IMR-90 (cell line): ENCODE measurements around the gene STX1B. TPM values are rescaled to one million over a fixed set of nuclear protein-coding genes. Genes with fewer than 3 reads are reported as not detected.
A peak's percentile ranks its signal among the peaks of the same experiment; 100 is the strongest.

Experiments used
- ATAC-seq: fragments of 200-7000 bp; cut with Tn5 transposase; 2 replicates; pipeline ENCODE4 v1.9.1; 2020; ENCODE audit warnings: low read depth, mild to moderate bottlenecking, moderate library complexity
- BruUV-seq: library from RNA; stranded (reverse); fragments of 400-500 nt; replicated peaks from 2 replicates; lab custom pipeline; 2021; lab: Mats Ljungman, UMichigan
- CTCF ChIA-PET: fragments of 300-600 bp; formaldehyde crosslinking; extraction: SDS; loops from one replicate; lab custom pipeline; 2021; ENCODE audit warnings: antibody characterized with exemption; lab: Yijun Ruan, JAX
- POLR2A ChIA-PET: fragments of 300-600 bp; sonication (Branson Sonifier 250); formaldehyde crosslinking; loops from one replicate; lab custom pipeline; 2022; ENCODE audit warnings: antibody characterized with exemption; ENCODE audit not compliant: unreplicated experiment; lab: Charles Lee
- DNase-seq: peaks from one replicate; pipeline ENCODE4 v3.0.0; 2013
- H2AFZ ChIP-seq: replicated peaks from 2 replicates; pipeline ENCODE3; 2013; ENCODE audit warnings: low read length, mild to moderate bottlenecking; ENCODE audit not compliant: poor library complexity
- H2AK5ac ChIP-seq: 2 replicates; pipeline ENCODE4 v1.6.1; 2013; ENCODE audit warnings: low read depth, low read length, inconsistent platforms
- H2AK9ac ChIP-seq: replicated peaks from 2 replicates; pipeline ENCODE3; 2013; ENCODE audit warnings: mild to moderate bottlenecking, low read depth, low read length, moderate library complexity; ENCODE audit not compliant: poor library complexity
- H2BK120ac ChIP-seq: 2 replicates; pipeline ENCODE4 v1.6.1; 2013; ENCODE audit warnings: low read depth, low read length, inconsistent platforms
- H2BK15ac ChIP-seq: 3 replicates; pipeline ENCODE4 v1.6.1; 2013; ENCODE audit warnings: low read depth, low read length, inconsistent platforms
- H2BK20ac ChIP-seq: 2 replicates; pipeline ENCODE4 v1.6.1; 2013; ENCODE audit warnings: low read depth, mild to moderate bottlenecking, inconsistent platforms, low read length, moderate library complexity
- H2BK5ac ChIP-seq: 2 replicates; pipeline ENCODE4 v1.6.1; 2013; ENCODE audit warnings: mild to moderate bottlenecking, low read depth, low read length, inconsistent platforms; ENCODE audit not compliant: poor library complexity, severe bottlenecking
- H3K14ac ChIP-seq: replicated peaks from 2 replicates; pipeline ENCODE4 v1.6.1; 2013; ENCODE audit warnings: low read depth, low read length, inconsistent platforms
- H3K18ac ChIP-seq: 2 replicates; pipeline ENCODE4 v1.6.1; 2013; ENCODE audit warnings: low read depth, low read length, control low read depth
- H3K23ac ChIP-seq: 2 replicates; pipeline ENCODE4 v1.6.1; 2013; ENCODE audit warnings: low read depth, low read length, inconsistent platforms
- H3K27ac ChIP-seq: 2 replicates; pipeline ENCODE4 v1.5.1; 2013; ENCODE audit warnings: mild to moderate bottlenecking, control low read depth, low read length; ENCODE audit not compliant: insufficient read depth
- H3K27me3 ChIP-seq: 2 replicates; pipeline ENCODE4 v1.6.1; 2013; ENCODE audit warnings: low read length; ENCODE audit not compliant: control insufficient read depth, insufficient read depth
- H3K36me3 ChIP-seq: 2 replicates; pipeline ENCODE4 v1.6.1; 2013; ENCODE audit warnings: low read length, mixed read lengths; ENCODE audit not compliant: control insufficient read depth, insufficient read depth
- H3K4ac ChIP-seq: 2 replicates; pipeline ENCODE4 v1.6.1; 2013; ENCODE audit warnings: low read depth, low read length, inconsistent platforms
- H3K4me1 ChIP-seq: 2 replicates; pipeline ENCODE4 v1.6.1; 2013; ENCODE audit warnings: low read length, mixed read lengths; ENCODE audit not compliant: control insufficient read depth, insufficient read depth
- H3K4me2 ChIP-seq: 2 replicates; pipeline ENCODE4 v1.6.1; 2013; ENCODE audit warnings: low read depth, mild to moderate bottlenecking, control low read depth, low read length, moderate library complexity
- H3K4me3 ChIP-seq: 2 replicates; pipeline ENCODE4 v1.5.1; 2013; ENCODE audit warnings: low read depth, mild to moderate bottlenecking, control low read depth, low read length, moderate library complexity; ENCODE audit not compliant: insufficient read depth
- H3K56ac ChIP-seq: 2 replicates; pipeline ENCODE4 v1.6.1; 2013; ENCODE audit warnings: low read length, inconsistent platforms; ENCODE audit not compliant: insufficient read depth; ENCODE audit errors: extremely low read depth
- H3K79me1 ChIP-seq, 2 experiments: 2 replicates each; pipeline ENCODE4 v1.6.1; 2013; ENCODE audit warnings: low read length in 2 of 2, inconsistent platforms in 1 of 2, low read depth in 1 of 2
- H3K9ac ChIP-seq: 2 replicates; pipeline ENCODE4 v1.6.1; 2013; ENCODE audit warnings: low read depth, low read length, control low read depth
- H3K9me1 ChIP-seq: 2 replicates; pipeline ENCODE4 v1.6.1; 2013; ENCODE audit warnings: low read length, inconsistent platforms; ENCODE audit not compliant: insufficient read depth
- H3K9me3 ChIP-seq: 2 replicates; pipeline ENCODE4 v1.6.1; 2013; ENCODE audit warnings: low read length; ENCODE audit not compliant: control insufficient read depth, insufficient read depth
- H4K20me1 ChIP-seq: 2 replicates; pipeline ENCODE4 v1.6.1; 2013; ENCODE audit warnings: low read length, inconsistent platforms; ENCODE audit not compliant: insufficient read depth
- H4K5ac ChIP-seq: 2 replicates; pipeline ENCODE4 v1.6.1; 2013; ENCODE audit warnings: mild to moderate bottlenecking, low read depth, low read length, control low read depth
- H4K8ac ChIP-seq, 2 experiments: 2 replicates each; pipeline ENCODE4 v1.6.1; 2013; ENCODE audit warnings: low read depth in 2 of 2, low read length in 2 of 2, control low read depth in 1 of 2, inconsistent platforms in 1 of 2
- H4K91ac ChIP-seq: 2 replicates; pipeline ENCODE4 v1.6.1; 2013; ENCODE audit warnings: low read depth, low read length, inconsistent platforms; ENCODE audit not compliant: insufficient read depth
- MAFK ChIP-seq: IDR thresholded peaks from 2 replicates; pipeline ENCODE4 v1.6.1; 2012; ENCODE audit warnings: low read depth, low read length, improper control_type of control experiment
- MAZ ChIP-seq: IDR thresholded peaks from 2 replicates; pipeline ENCODE4 v1.6.1; 2012; ENCODE audit warnings: low read depth, mild to moderate bottlenecking, low read length, improper control_type of control experiment, moderate library complexity, borderline replicate concordance
- MXI1 ChIP-seq: IDR thresholded peaks from 2 replicates; pipeline ENCODE4 v1.6.1; 2012; ENCODE audit warnings: low read depth, mild to moderate bottlenecking, low read length, moderate library complexity, borderline replicate concordance
- POLR2A ChIP-seq: IDR thresholded peaks from 2 replicates; pipeline ENCODE4 v1.6.1; 2012; ENCODE audit warnings: mild to moderate bottlenecking, low read depth, low read length
- RAD21 ChIP-seq: IDR thresholded peaks from 2 replicates; pipeline ENCODE4 v1.6.1; 2012; ENCODE audit warnings: low read length, improper control_type of control experiment
- SMC3 ChIP-seq: fragments of 150-350 bp; IDR thresholded peaks from 2 replicates; pipeline ENCODE4 v1.6.1; 2016; ENCODE audit warnings: low read depth, mild to moderate bottlenecking, antibody characterized with exemption, low read length, moderate library complexity
- WGBS, 2 experiments: methylation state at CpG; one replicate each; pipeline versions ENCODE4 v1.1.5 to v1.1.7; 2013; ENCODE audit warnings: missing lambda C conversion rate in 2 of 2; ENCODE audit not compliant: insufficient read length in 1 of 2; ENCODE audit errors: extremely low coverage in 2 of 2; 5-methylcytosine and 5-hydroxymethylcytosine counted together
- dilution Hi-C: fragments of 300-500 bp; cut with HindIII; formaldehyde crosslinking; loops from one replicate; pipeline ENCODE4 v1.14.3; 2018; ENCODE audit warnings: low sequenced_read_pairs; ENCODE audit not compliant: unreplicated experiment
- in situ Hi-C: fragments of 300-500 bp; cut with MboI; formaldehyde crosslinking; loops from 3 replicates; pipeline ENCODE4 v1.14.3; 2019; ENCODE audit warnings: low sequenced_read_pairs, inconsistent platforms, mixed read lengths
- intact Hi-C: fragments of 100-400 bp; cut with micrococcal nuclease; formaldehyde crosslinking; loops from 2 replicates; pipeline ENCODE4 v1.10.0; 2022
- polyA plus RNA-seq, 3 experiments: library from polyadenylated mRNA; depleted of rRNA; stranded (reverse); fragments of >200 nt; gene quantifications; 2 replicates each; pipeline ENCODE4 v1.2.3, GENCODE V29; 2012; ENCODE audit warnings: low replicate concordance in 1 of 3
- total RNA-seq: library from RNA; depleted of rRNA; stranded (reverse); fragments of >200 nt; gene quantifications from 2 replicates; pipeline ENCODE4 v1.2.3, GENCODE V29; 2012

STX1B gene
- total and polyA plus RNA-seq, 2 of the 4 experiments (the other 2 are of a cell fraction), result 3.9 to 14.9 TPM

GRCh38 chr16:31055613-31056012, 45.2 kb upstream of the STX1B start:
- H3K79me1 ChIP-seq, result peaks cover 4 to 12% of the 10 kb centered on the region in 2 experiments; a peak in 3 of 4 replicates
- H2AK9ac ChIP-seq, result peak overlapping the region; percentile 11
- ATAC-seq (no peak), DNase-seq (no peak)
- no peak overlapping the region for H2AFZ ChIP-seq
- H4K5ac ChIP-seq, result no peak overlapping the region
- ChIA-PET POLR2A (no interaction called here), CTCF (no interaction called here)
- H3K56ac ChIP-seq, result no peak overlapping the region
- dilution Hi-C loops (no loop called here), in situ Hi-C loops (no loop called here), intact Hi-C loops (no loop called here)
- no TSS peak for BruUV-seq
- peaks cover 2% of the 10 kb centered on the region; the same call in 1 of the 2 replicates for H3K4me1 ChIP-seq
- H4K20me1 ChIP-seq, result no peaks in the 10 kb centered on the region; the same call in 1 of the 2 replicates
- no peak overlapping the region for H3K23ac ChIP-seq
- H3K9ac ChIP-seq, result no peak overlapping the region
- peaks cover 4% of the 10 kb centered on the region for H3K36me3 ChIP-seq
- H3K9me3 ChIP-seq, result no peaks in the 10 kb centered on the region
- H2BK20ac ChIP-seq, result no peak overlapping the region
- H3K14ac ChIP-seq, result no peak overlapping the region
- H2BK5ac ChIP-seq, result no peak overlapping the region
- H3K4ac ChIP-seq, result no peak overlapping the region
- H3K4me3 ChIP-seq, result no peak overlapping the region
- no peak overlapping the region for H3K18ac ChIP-seq
- H3K27me3 ChIP-seq, result no peaks in the 10 kb centered on the region
- no peak overlapping the region for H3K4me2 ChIP-seq
- WGBS, 2 experiments, result 90% methylated on average over 2 of the region's 4 CpGs; no CpG with 5 or more reads in 1 of the 2 experiments
- no peak overlapping the region for H2BK120ac ChIP-seq
- peaks cover 7% of the 10 kb centered on the region for H3K9me1 ChIP-seq
- no peak overlapping the region for H2BK15ac ChIP-seq
- H2AK5ac ChIP-seq, result no peak overlapping the region
- H4K8ac ChIP-seq, result no peak overlapping the region
- H4K91ac ChIP-seq, result no peak overlapping the region
- no peak overlapping the region for H3K27ac ChIP-seq
- TF ChIP-seq POLR2A (no peak), SMC3 (no peak), MAZ (no peak), MXI1 (no peak), MAFK (no peak), RAD21 (no peak)
